HG03439 (cell line): ENCODE data around the gene NDUFA7.
"Not testable (repeated sequence)": the region's sequence is repeated elsewhere in the genome, so short reads cannot be mapped to it uniquely, and the experiment has no call there.

ENCODE experiments used
- ATAC-seq: cut with Tn5 transposase; IDR thresholded peaks from one replicate; pipeline ENCODE4 v1.9.1; 2021; ENCODE audit warnings: mild to moderate bottlenecking, moderate library complexity; ENCODE audit not compliant: unreplicated experiment

Gene NDUFA7

GRCh38 chr19:8269724-8270123, 51.5 kb downstream of the NDUFA7 start:
- no peak for ATAC-seq

GRCh38 chr19:8265872-8266271, 55.3 kb downstream of the NDUFA7 start:
- no peak for ATAC-seq

GRCh38 chr19:8264248-8264647, 56.9 kb downstream of the NDUFA7 start:
- ATAC-seq = not testable (repeated sequence)

GRCh38 chr19:8262431-8262830, 58.7 kb downstream of the NDUFA7 start:
- ATAC-seq = no peak

- no peak for ATAC-seq
Observed at GRCh38 chr19:8261881-8262280, 59.3 kb downstream of the NDUFA7 start.

- ATAC-seq = no peak
Observed at GRCh38 chr19:8261347-8261746, 59.8 kb downstream of the NDUFA7 start.
